ENCODE data around the gene KLC1.

DNA sequence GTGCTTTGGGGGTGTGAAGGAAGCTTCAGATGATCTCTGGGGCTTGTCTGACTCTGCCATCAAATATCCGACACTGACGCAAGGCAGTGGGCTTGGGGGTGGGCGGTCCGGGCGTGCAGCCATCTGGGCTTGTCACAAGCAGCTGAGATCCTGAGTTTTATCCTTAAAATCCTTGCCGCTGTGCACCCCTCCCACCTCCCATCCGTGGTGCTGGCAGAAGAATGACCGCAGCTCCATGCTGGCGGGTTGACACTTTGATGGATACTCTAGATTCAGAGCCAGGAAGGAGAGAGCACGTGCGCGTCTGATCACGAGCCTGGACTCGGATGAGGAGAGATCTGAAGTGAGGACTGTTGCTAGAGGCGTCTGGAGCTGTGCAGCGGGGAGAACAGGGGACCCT lies 89.6 kb downstream of the KLC1 start:
- TF ChIP-seq, protein P1, sequence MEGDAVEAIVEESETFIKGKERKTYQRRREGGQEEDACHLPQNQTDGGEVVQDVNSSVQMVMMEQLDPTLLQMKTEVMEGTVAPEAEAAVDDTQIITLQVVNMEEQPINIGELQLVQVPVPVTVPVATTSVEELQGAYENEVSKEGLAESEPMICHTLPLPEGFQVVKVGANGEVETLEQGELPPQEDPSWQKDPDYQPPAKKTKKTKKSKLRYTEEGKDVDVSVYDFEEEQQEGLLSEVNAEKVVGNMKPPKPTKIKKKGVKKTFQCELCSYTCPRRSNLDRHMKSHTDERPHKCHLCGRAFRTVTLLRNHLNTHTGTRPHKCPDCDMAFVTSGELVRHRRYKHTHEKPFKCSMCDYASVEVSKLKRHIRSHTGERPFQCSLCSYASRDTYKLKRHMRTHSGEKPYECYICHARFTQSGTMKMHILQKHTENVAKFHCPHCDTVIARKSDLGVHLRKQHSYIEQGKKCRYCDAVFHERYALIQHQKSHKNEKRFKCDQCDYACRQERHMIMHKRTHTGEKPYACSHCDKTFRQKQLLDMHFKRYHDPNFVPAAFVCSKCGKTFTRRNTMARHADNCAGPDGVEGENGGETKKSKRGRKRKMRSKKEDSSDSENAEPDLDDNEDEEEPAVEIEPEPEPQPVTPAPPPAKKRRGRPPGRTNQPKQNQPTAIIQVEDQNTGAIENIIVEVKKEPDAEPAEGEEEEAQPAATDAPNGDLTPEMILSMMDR (IDR thresholded peaks at IDR 0.05; ENCODE audit: insufficient read depth, low read depth, low read length), result no peak
- no peak for TF ChIP-seq EZH2 (IDR thresholded peaks at IDR 0.05; ENCODE audit: insufficient read depth, low read length)
